ENCODE data around the gene CALML6. TPM values are rescaled to one million over a fixed set of nuclear protein-coding genes. Genes with fewer than 3 reads are reported as not detected.

The CALML6 gene
- total RNA-seq = not detected in 2 replicates

GRCh38 chr1:1914971-1915692, at the start of gene CALML6:
TSS of gene CALML6 (plus strand) at chr1:1915260. CDS start at chr1:1915281, 21 bp downstream.

DNA sequence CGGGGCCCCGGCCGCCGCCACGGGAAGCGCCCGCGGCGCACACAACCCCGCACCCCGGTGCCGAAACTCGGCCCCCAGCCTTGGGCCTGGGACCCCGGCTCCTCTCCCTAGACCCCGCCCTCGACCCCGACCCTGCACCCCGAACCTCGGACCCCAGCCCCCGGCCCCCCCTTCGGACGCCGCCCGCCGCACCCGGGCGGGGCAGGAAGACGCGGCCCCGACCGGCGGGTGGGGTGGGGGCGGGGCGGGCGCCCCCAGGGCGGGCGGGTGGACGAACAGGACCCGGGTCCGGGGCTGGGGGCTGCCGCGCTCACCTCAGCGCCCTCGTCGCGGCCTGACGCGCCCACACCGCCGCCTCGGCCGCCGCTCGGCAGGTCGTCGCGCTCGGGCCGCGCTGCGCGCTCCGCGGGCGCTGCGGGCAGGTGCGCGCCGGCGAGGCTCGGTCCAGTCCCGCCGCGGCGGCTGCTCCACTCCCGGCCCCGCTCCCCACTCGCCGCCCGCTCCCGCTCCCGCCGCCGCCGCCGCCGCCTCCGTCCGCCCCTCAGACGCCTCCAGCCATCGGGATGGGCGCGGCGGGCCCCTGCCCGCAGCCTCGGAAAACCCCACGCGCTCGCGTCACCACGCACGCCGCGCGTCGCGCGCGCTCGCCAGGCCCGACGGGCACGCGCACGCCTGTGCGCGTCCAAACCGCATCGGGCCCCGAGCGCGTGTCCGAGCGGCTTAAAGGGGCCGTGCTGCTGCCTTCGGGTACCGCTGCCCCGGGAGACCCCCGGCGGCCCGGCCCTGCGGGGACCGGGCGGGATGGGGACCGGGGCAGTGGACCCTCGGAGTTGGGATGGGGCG, 24.3 kb upstream of the CALML6 start, which contains the start of gene GNB1:
GNB1 (minus strand) TSS at position 582 of the 843 bp plus-strand sequence. CDS start 65,634 bp downstream, outside the sequence.

GRCh38 chr1:1918901-1919303, 3.8 kb downstream of the CALML6 start, which contains the start of gene TMEM52:
TSS of gene TMEM52 (minus strand) at chr1:1919279. CDS start at chr1:1919265, 14 bp downstream.

Other genes with a start within 250 kb of the CALML6 start
- 8.0 and 12.4 TPM in 2 replicates for gene SLC35E2B, start 222.5 kb upstream of the CALML6 start, total RNA-seq
- 7.2 and 10.3 TPM in 2 replicates for gene CDK11A, start 190.9 kb upstream of the CALML6 start, total RNA-seq
- 30.9 and 48.6 TPM in 2 replicates for gene NADK, start 136.8 kb upstream of the CALML6 start, total RNA-seq
- 125 and 148 TPM in 2 replicates for gene GNB1, start 24.2 kb upstream of the CALML6 start, total RNA-seq
- 0.65 and 0.70 TPM in 2 replicates for gene TMEM52, start 4.0 kb downstream of the CALML6 start, total RNA-seq
- not detected in 2 replicates for gene CFAP74, start 88.5 kb downstream of the CALML6 start, total RNA-seq
- gene GABRD, start 104.1 kb downstream of the CALML6 start, total RNA-seq = not detected in 2 replicates
- 29.0 and 43.6 TPM in 2 replicates for gene PRKCZ, start 135.2 kb downstream of the CALML6 start, total RNA-seq

Data from hair follicular keratinocyte (primary cell).